Measurements from ENCODE around the gene BEAN1. TPM values are rescaled to one million over a fixed set of nuclear protein-coding genes. Genes with fewer than 3 reads are reported as not detected.

The BEAN1 gene
- total and polyA plus RNA-seq, 5 donors from 2014 or later, result 0.07 to 0.17 TPM; not detected in 3

DNA sequence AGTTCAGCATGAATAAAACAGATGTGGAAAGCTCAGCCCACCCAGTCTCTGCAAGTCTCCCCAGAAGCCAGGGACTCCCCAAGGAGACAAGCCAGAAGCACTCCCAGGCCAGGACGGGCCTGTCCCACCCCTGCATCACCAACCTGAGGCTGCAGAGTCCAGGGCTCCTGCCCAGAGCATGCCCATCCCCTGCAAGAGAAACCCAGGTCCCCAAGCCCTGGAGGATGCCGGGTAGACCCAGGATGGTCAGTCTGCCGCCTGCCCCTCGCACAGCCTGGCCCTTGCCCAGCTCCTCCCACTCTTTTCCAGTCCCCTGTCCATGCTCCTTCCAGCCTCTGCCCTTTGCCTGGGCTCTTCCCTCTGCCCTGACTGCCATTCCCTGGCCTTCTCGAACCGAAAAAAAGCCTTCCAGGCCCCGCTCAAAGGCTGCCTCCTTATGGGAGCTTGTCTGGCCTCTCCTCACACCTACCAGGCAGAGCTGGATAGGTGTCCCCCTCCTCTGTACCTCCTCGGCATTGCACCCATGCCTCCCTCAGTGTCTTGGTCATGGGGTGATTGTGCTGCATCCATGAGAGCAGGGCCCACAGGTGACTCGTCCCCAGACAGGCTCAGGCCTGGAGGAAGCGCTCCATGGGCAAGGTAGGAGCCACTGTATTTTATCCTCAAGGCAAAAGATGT lies 44.8 kb downstream of the BEAN1 start:
- no peak for DNase-seq
- Mint-ChIP-seq H3K4me3 (no peak overlapping the region), H3K9me3 (no peaks in the 10 kb centered on the region), H3K4me1 (peaks cover 5 to 23% (median 13%) of the 10 kb centered on the region in 4 donors), H3K36me3 (no peaks in the 10 kb centered on the region), H3K27ac (no peak overlapping the region), H3K27me3 (no peaks in the 10 kb centered on the region)
- ATAC-seq (ENCODE audit: low read depth in 2 of 2), result no peak
- peaks cover 12% of the 10 kb centered on the region for H3K4me1 ChIP-seq (ENCODE audit: control insufficient read depth, insufficient read depth, low read length, poor library complexity, severe bottlenecking)
- no peaks in the 10 kb centered on the region for H3K9me3 ChIP-seq (ENCODE audit: control insufficient read depth in 2 of 2, low read length in 2 of 2)
- H3K27me3 ChIP-seq (ENCODE audit: control insufficient read depth, insufficient read depth, low read length), result no peaks in the 10 kb centered on the region
- no peak overlapping the region for H3K27ac ChIP-seq (ENCODE audit: insufficient read depth, low read length, poor library complexity, severe bottlenecking)
- no peaks in the 10 kb centered on the region for H3K36me3 ChIP-seq (ENCODE audit: control insufficient read depth, insufficient read depth, low read length)
- H3K4me3 ChIP-seq (ENCODE audit: low read depth, low read length), result no peak overlapping the region

DNA sequence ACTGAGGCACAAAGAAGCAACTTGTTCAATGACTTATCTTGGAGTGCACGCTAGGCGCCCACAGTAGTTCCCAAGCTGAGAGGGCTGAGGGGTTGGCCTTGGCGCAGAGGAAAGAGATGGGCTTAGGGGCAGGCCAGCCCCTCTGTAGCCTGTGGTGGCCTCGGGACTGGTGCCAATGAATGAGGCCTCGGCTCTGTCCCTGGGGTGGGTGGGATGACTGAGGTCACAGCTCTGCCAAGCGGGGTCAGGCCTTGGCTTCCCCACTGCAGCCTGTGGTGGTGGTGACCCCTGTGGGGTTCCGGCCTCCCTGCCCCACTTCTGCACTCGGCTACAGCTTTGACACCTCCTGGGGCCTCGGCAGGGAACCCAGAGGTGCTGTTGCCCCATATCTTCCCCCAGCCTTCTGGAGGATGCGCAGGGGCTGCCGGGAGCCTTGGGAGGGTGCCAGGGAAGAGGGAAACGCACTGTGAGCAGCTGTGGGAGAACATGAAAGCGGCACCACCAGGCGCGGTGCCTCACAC lies 46.0 kb downstream of the BEAN1 start:
- no peak for DNase-seq
- peaks cover 5 to 27% (median 17%) of the 10 kb centered on the region in 4 donors for H3K4me1 Mint-ChIP-seq

DNA sequence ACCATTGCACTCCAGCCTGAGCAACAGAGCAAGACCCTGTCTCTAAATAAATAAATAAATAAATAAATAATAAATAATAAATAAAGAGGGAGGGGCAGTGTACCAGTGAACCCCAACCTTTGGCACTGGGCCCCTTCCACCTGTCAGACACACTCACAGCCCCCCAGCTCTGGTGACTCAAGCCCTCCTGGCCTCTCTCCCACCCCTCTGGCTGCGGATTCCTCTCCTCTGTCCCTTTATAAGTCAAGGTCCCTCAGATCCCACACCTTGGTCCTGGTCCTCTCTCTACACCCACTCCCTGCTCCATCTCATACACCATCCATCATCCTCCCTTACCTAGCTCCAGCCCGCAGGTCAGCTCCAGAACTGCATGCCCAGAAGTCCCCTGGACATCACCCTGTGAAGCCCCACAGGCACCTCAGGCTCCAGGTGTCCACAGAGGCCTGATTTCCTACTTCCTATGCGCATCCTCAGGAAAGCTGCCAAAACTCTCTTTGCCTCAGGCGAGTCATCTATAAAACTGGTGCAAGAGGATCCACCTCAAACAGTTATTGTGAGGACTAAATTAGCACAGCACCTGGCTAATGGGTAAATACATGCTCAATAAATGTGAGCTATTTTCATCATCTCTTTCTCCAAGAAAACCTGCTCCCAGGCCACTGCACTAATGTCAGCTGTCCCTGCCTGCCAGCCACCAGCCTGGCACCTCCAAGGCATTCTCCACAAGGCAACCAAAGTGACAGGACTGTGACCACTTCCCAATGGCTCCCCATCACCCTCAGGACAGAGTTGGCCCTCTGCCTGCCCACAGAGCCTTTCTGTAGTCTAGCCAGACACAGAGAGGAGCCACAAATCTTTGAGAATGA lies 46.8 kb downstream of the BEAN1 start:
- Mint-ChIP-seq H3K4me3 (no peak overlapping the region), H3K36me3 (no peaks in the 10 kb centered on the region), H3K27ac (peak overlapping the region; percentile 63 to 91 (median 84)), H3K9me3 (no peaks in the 10 kb centered on the region), H3K4me1 (peaks cover 5 to 34% (median 22%) of the 10 kb centered on the region in 4 donors), H3K27me3 (no peaks in the 10 kb centered on the region)
- Histone ChIP-seq H3K4me3 (ENCODE audit: low read depth, low read length) (no peak overlapping the region), H3K9me3 (ENCODE audit: control insufficient read depth in 2 of 2, low read length in 2 of 2) (no peaks in the 10 kb centered on the region), H3K27me3 (ENCODE audit: control insufficient read depth, insufficient read depth, low read length) (no peaks in the 10 kb centered on the region), H3K36me3 (ENCODE audit: control insufficient read depth, insufficient read depth, low read length) (no peaks in the 10 kb centered on the region), H3K4me1 (ENCODE audit: control insufficient read depth, insufficient read depth, low read length, poor library complexity, severe bottlenecking) (peaks cover 18% of the 10 kb centered on the region), H3K27ac (ENCODE audit: insufficient read depth, low read length, poor library complexity, severe bottlenecking) (peak overlapping the region; percentile 8)
- DNase-seq (no peak), ATAC-seq (ENCODE audit: low read depth in 2 of 2) (no peak)

More for the DNA sequence above, 46.0 kb downstream of the BEAN1 start:
- H3K4me3 Mint-ChIP-seq, result no peak overlapping the region
- no peak overlapping the region for H3K27ac ChIP-seq (ENCODE audit: insufficient read depth, low read length, poor library complexity, severe bottlenecking)
- H3K27me3 Mint-ChIP-seq, result no peaks in the 10 kb centered on the region
- H3K9me3 Mint-ChIP-seq, result no peaks in the 10 kb centered on the region
- peaks cover 12% of the 10 kb centered on the region for H3K4me1 ChIP-seq (ENCODE audit: control insufficient read depth, insufficient read depth, low read length, poor library complexity, severe bottlenecking)
- no peaks in the 10 kb centered on the region for H3K36me3 Mint-ChIP-seq
- H3K27ac Mint-ChIP-seq, result no peak overlapping the region
- H3K9me3 ChIP-seq (ENCODE audit: control insufficient read depth in 2 of 2, low read length in 2 of 2), result no peaks in the 10 kb centered on the region
- ATAC-seq (ENCODE audit: low read depth in 2 of 2), result no peak
- H3K27me3 ChIP-seq (ENCODE audit: control insufficient read depth, insufficient read depth, low read length), result no peaks in the 10 kb centered on the region
- no peak overlapping the region for H3K4me3 ChIP-seq (ENCODE audit: low read depth, low read length)
- no peaks in the 10 kb centered on the region for H3K36me3 ChIP-seq (ENCODE audit: control insufficient read depth, insufficient read depth, low read length)

DNA sequence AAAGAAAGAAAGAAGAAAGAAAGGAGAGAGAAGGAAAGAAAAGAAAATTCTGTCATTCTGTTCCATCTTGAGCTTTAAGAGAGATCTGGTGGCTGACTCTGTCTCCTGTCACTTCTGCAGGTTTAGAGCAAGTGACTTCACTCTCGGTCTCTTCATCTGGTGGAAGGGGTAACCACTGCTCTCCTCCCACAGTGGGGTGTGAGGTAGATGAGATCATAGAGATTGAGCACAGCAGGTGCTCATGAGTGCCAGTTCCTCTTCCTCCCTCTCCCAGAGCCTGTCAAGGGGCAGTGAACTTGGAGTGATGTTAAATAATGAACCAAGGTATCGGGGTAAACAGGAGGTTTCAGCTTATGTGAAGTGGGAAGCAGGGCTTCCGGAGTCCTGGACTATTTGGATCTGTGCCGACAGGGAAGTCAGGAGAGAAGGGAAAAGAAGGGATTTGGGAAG lies 47.7 kb downstream of the BEAN1 start:
- no peaks in the 10 kb centered on the region for H3K27me3 Mint-ChIP-seq
- H3K4me3 Mint-ChIP-seq, result peak overlapping the region in 3 of 4 donors; percentile 13 to 19 (median 14)
- H3K36me3 Mint-ChIP-seq, result no peaks in the 10 kb centered on the region
- H3K4me1 Mint-ChIP-seq, result peaks cover 5 to 39% (median 23%) of the 10 kb centered on the region in 4 donors
- H3K9me3 Mint-ChIP-seq, result no peaks in the 10 kb centered on the region
- H3K27me3 ChIP-seq (ENCODE audit: control insufficient read depth, insufficient read depth, low read length), result no peaks in the 10 kb centered on the region
- H3K4me1 ChIP-seq (ENCODE audit: control insufficient read depth, insufficient read depth, low read length, poor library complexity, severe bottlenecking), result peaks cover 26% of the 10 kb centered on the region
- peak overlapping the region; percentile 11 for H3K4me3 ChIP-seq (ENCODE audit: low read depth, low read length)
- peak in 2 of 3 donors; percentile 64 to 82 for DNase-seq
- H3K9me3 ChIP-seq (ENCODE audit: control insufficient read depth in 2 of 2, low read length in 2 of 2), result no peaks in the 10 kb centered on the region
- no peaks in the 10 kb centered on the region for H3K36me3 ChIP-seq (ENCODE audit: control insufficient read depth, insufficient read depth, low read length)
- no peak overlapping the region for H3K27ac ChIP-seq (ENCODE audit: insufficient read depth, low read length, poor library complexity, severe bottlenecking)
- peak overlapping the region; percentile 88 to 96 (median 91) for H3K27ac Mint-ChIP-seq
- ATAC-seq (ENCODE audit: low read depth in 2 of 2), result peak; percentile 90

DNA sequence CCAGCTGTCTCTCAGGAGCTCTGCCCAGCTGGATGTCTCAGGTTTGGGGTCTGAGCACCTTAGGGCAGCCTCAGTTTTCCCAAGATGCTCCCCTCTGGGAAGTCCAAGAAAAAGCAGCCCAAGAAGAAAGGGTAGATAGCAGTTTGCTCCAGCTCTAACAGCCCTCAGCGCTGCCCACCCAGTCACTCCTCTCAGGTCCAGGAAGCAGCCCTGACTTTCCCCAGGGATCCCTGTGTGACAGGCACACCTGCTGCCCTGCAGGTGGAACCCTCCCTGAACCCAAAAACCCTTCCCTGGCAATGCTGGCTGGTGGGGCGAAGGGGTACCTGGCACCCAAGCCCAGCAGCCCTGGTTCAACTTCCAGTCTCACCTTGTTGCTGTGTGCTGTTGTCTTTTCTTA lies 48.1 kb downstream of the BEAN1 start:
- Histone ChIP-seq H3K27ac (ENCODE audit: insufficient read depth, low read length, poor library complexity, severe bottlenecking) (no peak overlapping the region), H3K4me1 (ENCODE audit: control insufficient read depth, insufficient read depth, low read length, poor library complexity, severe bottlenecking) (peaks cover 26% of the 10 kb centered on the region), H3K36me3 (ENCODE audit: control insufficient read depth, insufficient read depth, low read length) (no peaks in the 10 kb centered on the region), H3K27me3 (ENCODE audit: control insufficient read depth, insufficient read depth, low read length) (no peaks in the 10 kb centered on the region), H3K4me3 (ENCODE audit: low read depth, low read length) (no peak overlapping the region), H3K9me3 (ENCODE audit: control insufficient read depth in 2 of 2, low read length in 2 of 2) (no peaks in the 10 kb centered on the region)
- H3K9me3 Mint-ChIP-seq, result no peaks in the 10 kb centered on the region
- no peaks in the 10 kb centered on the region for H3K27me3 Mint-ChIP-seq
- H3K27ac Mint-ChIP-seq, result peak overlapping the region in 2 of 3 donors; percentile 88 to 91
- DNase-seq (no peak), ATAC-seq (ENCODE audit: low read depth in 2 of 2) (no peak)
- H3K36me3 Mint-ChIP-seq, result no peaks in the 10 kb centered on the region
- H3K4me3 Mint-ChIP-seq, result no peak overlapping the region
- peaks cover 5 to 42% (median 23%) of the 10 kb centered on the region in 4 donors for H3K4me1 Mint-ChIP-seq

DNA sequence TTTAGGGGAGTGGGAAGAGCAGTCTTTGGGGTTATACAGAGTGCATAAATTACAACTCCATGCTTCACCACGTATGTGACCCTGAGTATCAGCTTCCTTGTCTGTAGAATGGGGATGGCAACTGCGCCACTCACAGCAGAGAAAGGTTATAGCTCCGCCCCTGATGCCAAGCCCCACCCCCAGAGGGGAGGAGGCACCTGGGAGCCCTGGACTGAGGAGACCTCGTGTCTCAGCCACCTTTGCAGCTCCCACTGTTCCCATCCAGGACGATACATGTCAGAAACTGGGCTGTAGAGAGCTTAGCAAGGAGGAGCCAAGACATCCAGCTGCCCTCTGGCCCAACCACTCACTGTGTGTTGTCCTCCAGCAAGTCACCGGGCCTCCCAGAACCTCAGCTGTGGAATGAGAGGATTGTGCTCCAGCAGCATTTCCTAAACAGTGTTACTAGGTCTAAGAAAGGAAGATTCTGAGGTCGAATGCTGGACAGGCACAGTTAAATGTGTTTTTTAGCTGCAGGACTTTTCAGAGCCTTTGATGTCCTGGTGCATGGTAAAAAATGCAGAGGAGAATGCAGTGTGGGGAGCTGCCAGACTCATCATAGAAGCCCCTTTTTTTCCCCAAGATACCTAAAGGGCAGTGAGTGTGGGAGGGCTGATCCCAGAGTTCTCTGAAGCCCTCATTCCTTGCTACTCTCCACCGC lies 49.4 kb downstream of the BEAN1 start:
- peaks cover 5 to 42% (median 23%) of the 10 kb centered on the region in 4 donors for H3K4me1 Mint-ChIP-seq
- H3K27ac Mint-ChIP-seq, result no peak overlapping the region
- no peaks in the 10 kb centered on the region for H3K27me3 ChIP-seq (ENCODE audit: control insufficient read depth, insufficient read depth, low read length)
- H3K36me3 ChIP-seq (ENCODE audit: control insufficient read depth, insufficient read depth, low read length), result no peaks in the 10 kb centered on the region
- H3K27me3 Mint-ChIP-seq, result no peaks in the 10 kb centered on the region
- H3K4me3 ChIP-seq (ENCODE audit: low read depth, low read length), result no peak overlapping the region
- ATAC-seq (ENCODE audit: low read depth in 2 of 2) (no peak), DNase-seq (peak; percentile 14 to 48 (median 17))
- no peak overlapping the region for H3K4me3 Mint-ChIP-seq
- H3K9me3 Mint-ChIP-seq, result no peaks in the 10 kb centered on the region
- no peaks in the 10 kb centered on the region for H3K36me3 Mint-ChIP-seq
- H3K27ac ChIP-seq (ENCODE audit: insufficient read depth, low read length, poor library complexity, severe bottlenecking), result no peak overlapping the region
- peaks cover 26% of the 10 kb centered on the region for H3K4me1 ChIP-seq (ENCODE audit: control insufficient read depth, insufficient read depth, low read length, poor library complexity, severe bottlenecking)
- no peaks in the 10 kb centered on the region for H3K9me3 ChIP-seq (ENCODE audit: control insufficient read depth in 2 of 2, low read length in 2 of 2)

DNA sequence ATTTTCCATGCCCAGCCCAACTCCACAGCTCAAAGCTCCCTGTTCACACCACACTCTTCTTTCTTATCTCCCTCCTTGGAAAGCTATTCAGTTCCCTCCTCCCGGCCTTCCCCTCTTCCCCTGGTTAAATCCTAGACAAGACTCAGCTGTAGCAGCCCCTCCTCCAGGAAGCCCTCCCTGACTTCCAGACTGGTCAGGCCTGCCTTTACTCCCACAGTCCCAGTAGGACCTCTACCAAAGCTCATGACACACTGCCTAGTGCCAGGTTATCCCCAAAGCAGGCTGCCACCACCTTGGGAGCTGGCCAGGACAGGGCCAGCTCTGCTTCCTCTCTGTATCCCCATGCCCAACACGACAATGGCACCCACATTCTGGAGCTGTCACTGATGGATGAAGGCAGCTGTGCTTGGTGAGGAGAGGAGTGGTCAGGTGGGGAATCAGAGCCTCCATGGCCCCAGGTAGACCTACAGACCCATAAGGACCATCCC lies 50.0 kb downstream of the BEAN1 start:
- H3K9me3 ChIP-seq (ENCODE audit: control insufficient read depth in 2 of 2, low read length in 2 of 2), result no peaks in the 10 kb centered on the region
- Mint-ChIP-seq H3K9me3 (no peaks in the 10 kb centered on the region), H3K27ac (peak overlapping the region in 1 of 3 donors; percentile 71), H3K36me3 (no peaks in the 10 kb centered on the region), H3K27me3 (no peaks in the 10 kb centered on the region), H3K4me3 (no peak overlapping the region), H3K4me1 (peaks cover 5 to 42% (median 23%) of the 10 kb centered on the region in 4 donors)
- H3K36me3 ChIP-seq (ENCODE audit: control insufficient read depth, insufficient read depth, low read length), result no peaks in the 10 kb centered on the region
- no peaks in the 10 kb centered on the region for H3K27me3 ChIP-seq (ENCODE audit: control insufficient read depth, insufficient read depth, low read length)
- no peak overlapping the region for H3K4me3 ChIP-seq (ENCODE audit: low read depth, low read length)
- ATAC-seq (ENCODE audit: low read depth in 2 of 2), result no peak
- H3K27ac ChIP-seq (ENCODE audit: insufficient read depth, low read length, poor library complexity, severe bottlenecking), result no peak overlapping the region
- no peak for DNase-seq
- H3K4me1 ChIP-seq (ENCODE audit: control insufficient read depth, insufficient read depth, low read length, poor library complexity, severe bottlenecking), result peaks cover 26% of the 10 kb centered on the region
